HG03159 (cell line): Measurements from ENCODE around the gene PDE6B.

Experiments
- ATAC-seq: cut with Tn5 transposase; IDR thresholded peaks from one replicate; pipeline ENCODE4 v1.9.1; 2021; ENCODE audit warnings: mild to moderate bottlenecking, moderate library complexity; ENCODE audit not compliant: unreplicated experiment

Gene PDE6B

DNA sequence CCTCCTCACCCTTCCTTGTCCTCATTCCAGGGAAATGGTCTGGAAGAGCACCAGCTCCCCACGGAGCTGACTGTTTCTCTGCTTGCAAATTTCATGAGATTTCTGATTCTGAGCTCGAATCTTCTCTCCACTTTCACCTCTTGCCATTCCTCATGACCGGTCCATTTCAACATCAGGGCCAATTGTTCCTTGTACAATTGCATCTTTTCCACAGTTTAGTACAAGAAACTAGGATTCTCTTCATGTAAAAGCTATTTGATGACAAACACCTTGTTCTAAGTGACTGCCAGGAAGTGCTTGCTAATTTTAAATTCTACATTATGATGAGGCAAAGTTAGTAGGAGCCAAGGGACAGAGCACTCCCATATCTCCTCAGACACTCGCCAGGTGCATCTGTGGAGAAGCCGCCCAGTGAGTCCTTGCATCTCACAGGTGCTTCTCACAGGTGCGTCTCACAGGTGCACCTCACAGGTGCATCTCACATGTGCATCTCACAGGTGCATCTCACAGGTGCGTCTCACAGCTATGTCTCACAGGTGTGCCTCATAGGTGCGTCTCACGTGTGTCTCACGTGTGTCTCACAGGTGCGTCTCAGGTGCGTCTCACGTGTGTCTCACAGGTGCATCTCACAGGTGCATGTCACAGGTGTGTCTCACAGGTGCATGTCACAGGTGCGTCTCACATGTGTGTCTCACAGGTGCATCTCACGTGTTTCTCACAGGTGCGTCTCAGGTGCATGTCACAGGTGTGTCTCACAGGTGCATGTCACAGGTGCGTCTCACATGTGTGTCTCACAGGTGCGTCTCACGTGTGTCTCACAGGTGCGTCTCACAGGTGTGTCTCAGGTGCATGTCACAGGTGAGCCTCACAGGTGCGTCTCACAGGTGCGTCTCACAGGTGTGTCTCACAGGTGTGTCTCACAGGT is 3.0 kb upstream of the PDE6B start:
- no peak for ATAC-seq

DNA sequence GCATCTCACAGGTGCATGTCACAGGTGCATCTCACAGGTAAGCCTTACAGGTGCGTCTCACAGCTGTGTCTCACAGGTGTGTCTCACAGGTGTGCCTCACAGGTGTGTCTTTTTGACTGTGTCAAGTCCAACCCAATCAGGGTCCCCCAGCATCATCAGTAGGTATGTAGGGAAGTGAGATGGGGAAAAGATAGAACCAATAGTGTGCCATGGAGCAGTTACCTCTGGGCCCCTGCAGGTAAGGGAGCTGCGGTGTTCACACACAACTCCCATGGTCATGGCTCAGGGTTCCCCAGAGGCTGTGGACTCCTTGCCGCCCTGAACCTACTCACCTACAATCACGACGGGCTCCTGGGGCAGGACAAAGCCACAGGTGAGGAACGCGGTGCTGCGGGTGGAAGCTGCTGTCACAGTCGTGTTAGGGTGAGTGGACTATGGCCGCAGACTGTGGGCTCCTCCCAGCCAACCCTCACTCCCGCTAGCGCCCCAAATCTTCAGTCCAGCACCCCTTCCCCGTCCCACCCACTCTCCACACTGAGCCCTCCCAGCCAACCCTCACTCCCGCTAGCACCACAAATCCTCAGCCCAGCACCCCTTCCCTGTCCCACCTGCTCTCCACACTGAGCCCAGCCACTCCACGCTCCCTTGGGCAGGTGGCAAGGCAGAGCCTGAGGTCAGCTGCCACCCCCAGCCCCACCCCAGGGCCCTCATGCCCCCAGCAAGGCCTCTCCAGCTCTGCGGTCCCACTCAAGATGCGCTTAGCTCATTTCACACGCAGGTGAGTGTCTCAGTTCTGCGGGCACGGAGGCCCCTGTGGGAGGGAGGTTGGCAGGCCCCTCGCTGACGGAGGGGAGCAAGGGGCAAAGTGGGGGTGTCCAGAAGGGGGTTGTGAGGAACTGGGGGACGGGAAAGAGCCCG is 2.1 kb upstream of the PDE6B start:
- no peak for ATAC-seq

DNA sequence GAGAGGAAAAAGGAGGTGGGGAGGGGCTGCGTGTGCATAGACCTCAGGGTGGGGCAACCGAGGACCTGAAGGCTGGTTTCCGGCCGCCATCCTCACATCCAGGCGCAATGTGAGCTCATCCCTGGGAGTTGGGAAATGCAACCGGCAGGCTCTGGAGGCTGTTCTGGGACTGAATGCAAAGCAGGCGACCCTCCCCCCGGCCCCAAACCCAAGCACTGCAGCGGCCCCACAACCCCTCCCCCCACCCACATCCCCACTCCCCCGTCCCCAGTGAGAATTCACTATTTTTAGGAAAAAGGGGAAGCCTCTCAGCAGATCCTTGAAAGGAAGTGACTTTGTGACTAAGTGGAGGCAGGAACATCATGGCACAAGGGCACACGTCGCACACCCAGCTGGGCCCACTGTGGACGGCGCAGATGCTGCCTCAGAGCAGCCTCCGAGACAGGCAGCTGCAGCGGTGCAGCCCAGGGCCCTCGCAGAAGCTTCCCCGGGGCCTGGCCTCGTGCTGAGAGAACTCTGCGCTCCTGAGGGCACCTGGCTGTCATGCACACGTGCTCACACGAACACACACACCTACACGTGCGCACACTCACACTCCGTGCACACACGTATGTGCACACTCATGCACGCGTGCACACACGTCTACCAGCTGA is 1.3 kb upstream of the PDE6B start:
- no peak for ATAC-seq

DNA sequence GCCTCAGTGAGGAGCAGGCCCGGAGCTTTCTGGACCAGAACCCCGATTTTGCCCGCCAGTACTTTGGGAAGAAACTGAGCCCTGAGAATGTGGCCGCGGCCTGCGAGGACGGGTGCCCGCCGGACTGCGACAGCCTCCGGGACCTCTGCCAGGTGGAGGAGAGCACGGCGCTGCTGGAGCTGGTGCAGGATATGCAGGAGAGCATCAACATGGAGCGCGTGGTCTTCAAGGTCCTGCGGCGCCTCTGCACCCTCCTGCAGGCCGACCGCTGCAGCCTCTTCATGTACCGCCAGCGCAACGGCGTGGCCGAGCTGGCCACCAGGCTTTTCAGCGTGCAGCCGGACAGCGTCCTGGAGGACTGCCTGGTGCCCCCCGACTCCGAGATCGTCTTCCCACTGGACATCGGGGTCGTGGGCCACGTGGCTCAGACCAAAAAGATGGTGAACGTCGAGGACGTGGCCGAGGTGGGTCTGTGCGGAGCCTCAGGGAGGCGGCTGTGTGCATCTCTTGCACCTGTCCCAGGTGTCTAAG is 323 bp downstream of the PDE6B start:
- no peak for ATAC-seq

DNA sequence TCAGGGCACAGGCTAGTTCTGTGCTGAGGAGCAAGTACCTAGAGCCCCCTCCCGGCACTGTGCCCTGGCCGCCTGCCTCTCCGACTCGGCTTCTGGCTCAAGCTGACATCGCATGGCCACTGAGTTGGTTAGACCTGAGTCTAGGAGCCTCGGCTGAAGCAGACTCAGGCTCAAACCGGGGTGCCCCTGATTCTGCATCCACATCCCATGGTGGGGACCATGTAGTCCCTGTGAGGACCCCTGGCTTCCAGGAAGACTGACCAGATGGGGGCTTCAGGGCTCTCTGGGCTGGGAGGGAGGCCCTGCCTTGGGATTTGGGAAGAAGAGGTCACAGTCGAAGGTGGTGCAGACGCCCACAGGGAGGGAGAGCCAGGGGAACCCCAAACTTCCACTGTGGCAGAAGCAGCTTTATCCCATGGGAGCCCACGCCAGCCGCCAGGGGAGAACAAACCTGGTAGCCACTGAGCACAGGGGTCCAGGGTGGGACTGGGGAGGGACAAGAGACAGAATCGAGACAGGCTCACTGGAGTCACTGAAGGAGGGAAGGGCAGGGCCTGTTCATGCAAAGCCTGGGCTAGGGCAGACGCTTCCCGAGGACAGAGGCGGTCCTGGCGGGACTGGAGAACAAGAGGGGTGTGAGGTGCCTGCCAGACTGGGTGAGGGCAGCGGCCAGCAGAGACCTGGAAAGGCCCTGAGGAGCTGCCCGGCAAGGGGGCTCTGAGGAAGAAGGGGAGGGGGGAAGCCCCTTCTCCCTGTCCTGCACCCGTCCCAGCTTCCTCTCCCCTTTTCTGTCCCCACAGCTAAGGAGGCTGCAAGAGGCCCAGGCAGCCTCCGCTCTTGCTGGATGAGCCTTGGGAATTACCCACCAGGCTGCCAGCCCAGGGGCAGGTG is 1.1 kb downstream of the PDE6B start:
- no peak for ATAC-seq

DNA sequence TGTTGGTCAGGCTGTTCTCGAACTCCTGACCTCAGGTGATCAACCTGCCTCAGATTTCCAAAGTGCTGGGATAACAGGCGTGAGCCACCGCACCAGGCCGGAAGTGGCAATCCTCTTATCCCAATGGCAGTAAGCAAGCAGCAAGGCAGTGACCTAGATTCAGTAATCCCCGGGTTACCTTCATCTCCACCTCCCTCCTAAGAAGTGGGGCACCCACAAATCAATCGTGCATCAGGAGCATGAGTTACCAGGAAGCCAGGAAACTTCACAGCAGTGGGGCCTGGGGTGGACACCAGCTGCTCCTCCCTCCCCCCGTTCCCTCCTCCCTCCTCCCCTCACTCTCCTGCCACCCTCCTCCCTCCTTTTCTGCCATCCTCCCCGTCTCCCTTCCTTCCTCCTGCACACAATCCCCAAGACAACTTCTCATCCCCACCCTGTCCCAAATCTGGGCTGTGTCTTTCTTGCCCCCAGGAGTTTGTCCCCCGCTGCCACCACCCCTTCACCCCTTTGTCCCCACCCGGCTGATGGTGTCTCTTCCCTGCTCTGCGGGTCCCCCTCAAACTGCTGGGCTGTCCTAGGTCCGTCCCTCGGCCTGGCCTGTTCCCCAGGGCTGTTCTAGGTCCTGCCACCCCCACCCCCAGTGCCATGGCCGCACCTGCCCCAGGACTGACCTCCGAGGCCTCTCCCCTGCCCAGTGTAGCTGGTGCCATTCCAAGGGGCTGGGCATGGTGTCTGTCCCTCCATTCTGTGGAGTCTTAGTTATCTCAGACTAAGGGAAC is 2.2 kb downstream of the PDE6B start:
- no peak for ATAC-seq

DNA sequence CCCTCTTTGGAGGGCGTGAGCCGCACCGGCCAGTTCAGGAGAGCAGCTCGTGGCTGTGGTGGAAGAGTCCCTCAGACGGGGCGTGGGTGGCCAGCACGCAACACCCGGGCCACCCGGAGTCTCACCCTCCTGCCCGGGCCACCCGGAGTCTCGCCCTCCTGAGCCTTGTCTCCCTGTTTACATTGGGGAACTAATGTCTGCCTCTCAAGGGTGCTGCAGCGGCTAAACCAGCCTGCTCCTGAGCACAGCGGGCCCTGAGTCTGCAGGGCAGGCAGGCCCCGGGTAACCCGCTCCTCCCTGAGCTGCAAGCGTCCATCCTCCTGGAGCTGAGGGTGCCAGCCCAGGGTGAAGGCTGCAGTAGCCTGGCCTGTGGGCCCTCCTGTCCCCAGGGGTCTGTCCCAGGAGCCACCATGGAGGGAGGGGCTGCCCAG is 3.0 kb downstream of the PDE6B start:
- ATAC-seq: no peak

DNA sequence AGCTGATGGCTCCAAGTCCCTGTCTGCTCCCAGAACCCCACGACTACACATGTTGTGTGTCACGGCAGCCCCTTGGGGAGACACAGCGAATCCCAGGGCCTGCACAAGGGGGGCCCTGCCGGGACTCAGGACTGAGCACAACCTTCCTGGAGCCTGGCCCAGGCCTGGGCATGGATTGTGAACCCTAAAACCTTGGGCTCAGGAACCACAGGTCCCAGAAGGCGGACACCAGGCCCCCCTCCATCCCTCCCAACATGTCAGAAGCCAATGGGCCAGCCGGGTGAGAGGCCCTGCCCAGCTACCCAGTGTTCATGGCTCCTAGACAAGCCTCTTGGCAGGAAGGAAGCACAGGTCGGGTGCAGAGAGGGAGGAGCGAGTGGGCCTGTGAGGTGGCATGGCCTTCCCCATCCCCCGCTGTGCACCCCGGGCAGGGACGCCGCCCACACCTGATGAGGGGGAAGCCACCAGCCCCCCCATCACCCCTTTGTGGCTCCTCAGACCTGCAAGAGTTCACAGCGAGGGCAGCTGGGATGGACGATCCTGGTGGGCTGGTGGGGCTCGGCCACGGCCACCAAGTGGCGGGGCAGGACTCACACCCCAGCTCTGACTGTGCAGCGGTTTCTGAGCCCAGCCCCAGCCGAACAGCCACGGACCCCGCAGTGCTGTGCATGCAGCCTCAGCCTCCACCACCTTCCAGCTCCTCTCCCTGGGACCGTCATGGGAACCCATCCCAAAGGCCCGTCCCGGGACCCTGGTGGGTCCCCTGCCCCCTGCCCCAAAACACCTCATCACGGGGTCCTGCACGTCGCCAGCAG is 3.7 kb downstream of the PDE6B start:
- ATAC-seq: no peak

DNA sequence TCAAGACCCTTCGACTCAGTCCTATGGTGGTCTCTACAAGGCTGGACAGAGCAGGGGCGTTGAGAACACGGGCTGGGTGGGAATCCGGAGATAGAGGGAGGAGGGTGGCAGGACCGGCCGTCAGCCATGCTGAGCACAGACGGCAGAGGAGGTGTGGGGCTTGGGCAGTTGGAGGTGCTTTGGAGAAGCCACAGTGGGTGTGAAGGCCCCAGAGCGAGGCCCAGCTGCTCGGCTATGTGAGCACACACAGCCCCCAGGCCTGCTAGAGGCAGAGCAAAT is 4.2 kb downstream of the PDE6B start:
- no peak for ATAC-seq

DNA sequence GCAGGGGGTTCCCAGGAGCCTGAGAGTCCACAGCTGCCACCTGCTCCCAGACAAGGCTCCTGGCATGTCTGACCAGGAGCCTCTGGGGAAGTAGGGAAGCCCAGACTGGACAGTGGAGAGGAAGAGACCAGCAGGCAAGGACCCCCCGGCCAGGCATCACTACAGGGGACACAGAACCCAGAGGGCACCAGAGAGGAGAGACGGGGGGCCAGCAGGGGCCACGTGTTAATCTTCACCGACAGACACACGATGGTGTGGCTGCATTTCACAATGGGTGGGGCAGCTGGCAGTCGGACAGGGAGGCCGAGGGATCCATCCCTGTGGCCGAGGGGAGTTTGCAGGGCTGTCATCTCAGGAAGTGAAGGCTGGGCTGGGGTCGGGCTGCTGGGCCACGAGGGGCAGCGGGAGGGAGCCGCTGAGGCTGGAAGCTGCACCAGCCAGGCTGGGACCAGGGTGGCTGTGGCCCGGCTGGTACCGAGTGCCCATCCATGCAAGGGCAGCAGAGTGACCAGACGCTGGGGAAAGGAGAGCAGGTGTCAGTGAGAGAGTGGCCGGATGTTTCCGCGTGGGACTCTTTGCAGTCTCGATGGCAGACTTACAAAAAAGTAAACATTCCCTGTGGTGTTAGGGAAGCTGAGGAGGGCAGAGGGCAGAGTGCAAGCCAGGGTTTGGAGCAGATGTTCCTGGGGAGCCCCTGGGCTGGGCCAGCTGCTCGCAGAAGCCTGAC is 4.7 kb downstream of the PDE6B start:
- no peak for ATAC-seq

DNA sequence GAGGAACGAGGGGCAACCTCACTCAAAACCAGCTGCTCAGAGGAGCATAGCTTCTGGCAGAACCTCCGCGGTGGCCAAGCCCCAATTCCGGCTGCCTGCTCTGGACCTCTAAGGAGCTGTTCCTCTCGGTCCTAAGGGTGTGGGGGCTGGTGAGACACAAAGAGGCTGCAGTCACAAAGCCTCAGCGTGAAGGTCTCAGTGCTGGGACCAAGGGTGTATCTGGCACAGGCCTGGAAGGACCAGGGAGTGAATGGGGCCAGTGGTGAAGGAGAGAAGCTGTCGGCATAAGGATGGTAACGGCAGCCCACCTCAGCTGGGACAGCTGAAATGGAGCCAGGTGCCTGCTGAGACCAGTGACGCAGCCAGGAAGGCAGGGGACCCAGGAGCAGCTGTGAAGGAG is 5.3 kb downstream of the PDE6B start:
- ATAC-seq: no peak

DNA sequence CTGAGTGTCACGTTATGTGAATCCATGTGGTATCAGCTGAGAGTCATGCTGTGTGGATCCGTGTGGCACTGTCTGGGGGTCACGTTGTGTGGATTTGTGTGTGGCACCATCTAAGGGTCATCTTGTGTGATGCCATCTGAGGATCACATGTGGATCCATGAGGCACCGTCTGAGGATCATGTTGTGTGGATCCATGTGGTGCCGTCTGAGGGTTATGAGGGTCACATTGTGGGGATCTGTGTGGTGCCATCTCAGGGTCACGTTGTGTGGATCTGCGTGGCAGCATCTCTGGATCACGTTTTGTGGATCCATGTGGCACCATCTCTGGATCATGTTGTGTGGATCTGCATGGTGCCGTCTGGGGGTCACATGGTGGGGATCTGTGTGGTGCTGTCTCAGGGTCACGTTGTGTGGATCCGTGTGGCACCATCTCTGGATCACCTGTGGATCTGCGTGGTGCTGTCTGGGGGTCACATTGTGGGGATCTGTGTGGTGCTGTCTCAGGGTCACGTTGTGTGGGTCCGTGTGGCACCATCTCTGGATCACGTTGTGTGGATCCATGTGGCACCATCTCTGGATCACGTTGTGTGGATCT is 6.9 kb downstream of the PDE6B start:
- ATAC-seq: no peak

DNA sequence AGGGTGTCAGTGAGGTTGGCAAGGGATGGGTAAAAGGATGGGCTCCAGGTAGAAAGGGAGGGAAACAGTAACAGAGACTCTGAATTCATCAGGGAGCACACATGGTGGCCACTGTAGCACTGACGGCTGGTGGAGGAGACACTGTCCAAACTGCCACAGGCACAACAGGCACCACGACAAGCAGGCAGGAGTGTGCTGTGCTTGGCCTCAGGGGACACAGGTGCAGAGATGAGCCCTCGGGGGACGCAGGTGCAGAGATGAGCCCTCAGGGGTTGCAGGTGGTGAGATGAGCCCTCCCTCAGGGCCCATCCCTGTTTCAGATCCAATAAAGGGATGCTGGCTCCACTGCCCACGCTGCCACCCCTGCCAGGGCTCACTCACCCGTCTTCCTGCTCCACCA is 7.6 kb downstream of the PDE6B start:
- no peak for ATAC-seq

DNA sequence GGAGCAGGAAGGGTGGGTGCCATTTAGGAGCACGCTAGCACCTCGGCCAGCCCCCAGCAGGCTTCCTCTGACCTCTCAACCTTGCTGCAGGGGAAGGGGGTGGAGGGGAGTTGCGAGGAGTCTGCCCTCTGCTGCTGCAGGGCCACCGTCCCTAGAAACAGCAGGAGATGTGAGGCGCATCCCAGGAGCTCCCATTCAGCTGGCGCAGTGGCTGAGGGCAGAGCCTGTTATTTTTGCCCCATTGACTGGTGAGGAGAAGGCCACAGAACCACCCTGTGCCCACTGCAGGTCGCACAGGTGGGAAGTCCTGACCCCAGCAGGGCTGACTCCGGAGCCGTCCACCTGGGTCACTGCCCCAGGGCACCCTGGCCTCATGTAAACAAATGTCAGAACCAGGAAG is 8.0 kb downstream of the PDE6B start:
- ATAC-seq: no peak

DNA sequence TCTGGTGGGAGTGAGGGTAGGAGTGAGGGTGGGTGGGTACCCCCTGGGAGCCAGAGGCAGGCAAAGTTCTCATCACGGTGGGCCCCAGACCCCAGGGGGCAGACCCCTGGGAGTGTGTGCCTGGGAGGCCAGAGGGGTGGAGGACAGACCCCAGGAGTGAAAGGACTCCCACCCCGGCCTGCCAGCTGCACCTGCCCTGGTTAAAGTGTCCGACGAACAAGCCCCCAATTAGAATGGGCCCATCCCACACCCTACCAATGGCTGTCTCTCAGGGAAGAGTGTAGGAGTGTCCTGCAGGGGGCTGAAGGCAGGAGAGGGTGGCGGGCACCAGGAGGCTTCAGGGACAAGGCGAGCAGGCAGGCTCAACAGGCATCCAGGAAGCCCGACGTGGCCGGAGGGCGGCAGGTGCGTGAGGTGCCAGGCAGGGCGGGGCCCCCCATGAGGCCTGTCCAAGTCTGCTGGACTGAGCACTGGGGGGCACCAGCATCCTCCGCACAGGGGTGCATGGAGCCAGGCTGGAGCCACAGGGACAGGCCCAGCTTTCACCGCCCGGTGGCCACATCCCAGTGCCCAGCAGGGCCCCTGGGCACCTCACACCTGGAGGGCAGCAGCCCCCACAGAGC is 8.7 kb downstream of the PDE6B start:
- no peak for ATAC-seq

DNA sequence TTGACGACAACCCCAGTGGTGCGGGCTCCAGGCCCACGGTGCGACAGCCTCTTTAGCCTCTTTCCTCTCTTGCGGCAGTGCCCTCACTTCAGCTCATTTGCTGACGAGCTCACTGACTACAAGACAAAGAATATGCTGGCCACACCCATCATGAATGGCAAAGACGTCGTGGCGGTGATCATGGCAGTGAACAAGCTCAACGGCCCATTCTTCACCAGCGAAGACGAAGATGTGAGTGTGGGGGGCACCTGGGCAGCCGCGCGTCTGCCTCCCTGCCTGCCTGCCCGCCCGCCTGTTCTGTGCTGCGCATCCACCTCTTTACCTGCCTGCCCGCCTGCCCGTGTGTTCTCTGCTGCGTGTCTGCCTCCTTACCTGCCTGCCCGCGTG is 9.2 kb downstream of the PDE6B start:
- no peak for ATAC-seq
